Smooth muscle cell (in vitro differentiated cells): ENCODE results near the gene TARBP2. TPM values are rescaled to one million over a fixed set of nuclear protein-coding genes. Genes with fewer than 3 reads are reported as not detected.

ENCODE experiments used
- DNase-seq: peaks from one replicate; lab custom pipeline; 2025; ENCODE audit not compliant: unreplicated experiment; lab: John Stamatoyannopoulos, UW
- H2AFZ ChIP-seq: fragments of 200-600 bp; sonication (generic); 2 replicates; pipeline ENCODE4 v1.6.0; 2016; ENCODE audit warnings: antibody characterized with exemption, low read depth, mild to moderate bottlenecking
- H3F3A ChIP-seq: fragments of 200-600 bp; sonication (generic); 2 replicates; pipeline ENCODE4 v1.6.0; 2017; ENCODE audit warnings: antibody characterized with exemption, low read depth
- H3K27ac ChIP-seq: fragments of 200-600 bp; sonication (generic); 2 replicates; pipeline ENCODE4 v1.5.1; 2016; ENCODE audit warnings: low read depth, mild to moderate bottlenecking
- H3K27me3 ChIP-seq: fragments of 200-600 bp; sonication (generic); 2 replicates; pipeline ENCODE4 v1.6.1; 2016; ENCODE audit warnings: low read depth, mild to moderate bottlenecking
- H3K36me3 ChIP-seq: fragments of 200-600 bp; sonication (generic); 2 replicates; pipeline ENCODE4 v1.5.1; 2016; ENCODE audit warnings: low read depth
- H3K4me1 ChIP-seq: fragments of 200-600 bp; sonication (generic); 2 replicates; pipeline ENCODE4 v1.5.1; 2016; ENCODE audit warnings: low read depth
- H3K4me2 ChIP-seq: fragments of 200-600 bp; sonication (generic); 2 replicates; pipeline ENCODE4 v1.6.0; 2016; ENCODE audit warnings: mild to moderate bottlenecking
- H3K4me3 ChIP-seq: fragments of 200-600 bp; sonication (generic); 2 replicates; pipeline ENCODE4 v1.5.1; 2016; ENCODE audit warnings: mild to moderate bottlenecking
- H3K79me2 ChIP-seq: fragments of 200-600 bp; sonication (generic); 2 replicates; pipeline ENCODE4 v1.6.0; 2016; ENCODE audit warnings: low read depth, mild to moderate bottlenecking
- H3K9ac ChIP-seq: fragments of 200-600 bp; sonication (generic); 2 replicates; pipeline ENCODE4 v1.6.0; 2016; ENCODE audit warnings: low read depth
- H3K9me3 ChIP-seq: fragments of 200-600 bp; sonication (generic); replicated peaks from 2 replicates; pipeline ENCODE4 v1.5.1; 2016; ENCODE audit warnings: low read depth
- H4K20me1 ChIP-seq: fragments of 200-600 bp; sonication (generic); 2 replicates; pipeline ENCODE4 v1.6.0; 2016; ENCODE audit warnings: low read depth
- WGBS: methylation state at CpG from one replicate; pipeline ENCODE4 v1.1.7; 2016; ENCODE audit warnings: low lambda C conversion rate; 5-methylcytosine and 5-hydroxymethylcytosine counted together
- polyA plus RNA-seq: library from polyadenylated mRNA; unstranded; fragments of >200 nt; fragmentation: Nextera tagmentation; extraction: Ambion mirVana; gene quantifications from 2 replicates; pipeline ENCODE4 v1.2.1, GENCODE V29; 2016
- small RNA-seq: library from RNA; depleted of rRNA; stranded (forward); fragments of <200 nt; gene quantifications from one replicate; pipeline ENCODE3, GENCODE V24; 2014
- total RNA-seq: library from RNA; depleted of rRNA; stranded (reverse); fragments of >200 nt; gene quantifications from 2 replicates; pipeline ENCODE4 v1.2.3, GENCODE V29; 2014
- TF ChIP-seq, protein P1 (sequence below): fragments of 200-600 bp; sonication (generic); IDR thresholded peaks from 2 replicates; pipeline ENCODE4 v1.5.1; 2017; ENCODE audit warnings: borderline replicate concordance, mild to moderate bottlenecking, antibody characterized with exemption; ENCODE audit not compliant: insufficient read depth, poor library complexity, severe bottlenecking

Gene TARBP2
- total and polyA plus RNA-seq, 2 experiments from 2014 or later, result 31.8 to 47.5 TPM

DNA sequence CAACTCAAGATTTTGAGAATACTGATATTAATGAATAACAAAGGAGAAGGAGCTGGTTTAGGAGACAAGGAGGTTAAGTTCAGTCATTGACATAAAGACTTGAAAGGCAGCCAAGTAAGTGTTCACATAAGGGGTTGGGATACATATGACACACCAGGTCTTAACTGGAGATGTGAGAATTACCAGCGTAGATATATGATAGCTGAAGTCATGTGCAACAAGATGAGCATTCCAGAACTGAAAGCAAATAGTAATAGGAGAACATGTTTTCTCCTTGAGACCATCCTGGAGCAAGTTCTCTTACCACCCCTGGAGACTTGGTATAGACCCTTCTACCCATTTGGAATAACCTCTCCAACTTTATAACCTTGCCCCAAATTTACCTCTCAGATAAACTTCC lies 49.5 kb downstream of the TARBP2 start:
- Histone ChIP-seq H3F3A (no peaks in the 10 kb centered on the region), H3K4me3 (no peak overlapping the region), H3K79me2 (no peaks in the 10 kb centered on the region), H3K4me2 (no peak overlapping the region), H3K4me1 (peaks cover 5% of the 10 kb centered on the region), H3K9ac (no peak overlapping the region), H4K20me1 (no peaks in the 10 kb centered on the region), H3K9me3 (no peaks in the 10 kb centered on the region), H3K27me3 (no peaks in the 10 kb centered on the region), H2AFZ (no peak overlapping the region), H3K36me3 (no peaks in the 10 kb centered on the region), H3K27ac (no peak overlapping the region)
- DNase-seq, result no peak
- 100% methylated on average over 1 of the region's 1 CpG for WGBS
- TF ChIP-seq, protein P1, sequence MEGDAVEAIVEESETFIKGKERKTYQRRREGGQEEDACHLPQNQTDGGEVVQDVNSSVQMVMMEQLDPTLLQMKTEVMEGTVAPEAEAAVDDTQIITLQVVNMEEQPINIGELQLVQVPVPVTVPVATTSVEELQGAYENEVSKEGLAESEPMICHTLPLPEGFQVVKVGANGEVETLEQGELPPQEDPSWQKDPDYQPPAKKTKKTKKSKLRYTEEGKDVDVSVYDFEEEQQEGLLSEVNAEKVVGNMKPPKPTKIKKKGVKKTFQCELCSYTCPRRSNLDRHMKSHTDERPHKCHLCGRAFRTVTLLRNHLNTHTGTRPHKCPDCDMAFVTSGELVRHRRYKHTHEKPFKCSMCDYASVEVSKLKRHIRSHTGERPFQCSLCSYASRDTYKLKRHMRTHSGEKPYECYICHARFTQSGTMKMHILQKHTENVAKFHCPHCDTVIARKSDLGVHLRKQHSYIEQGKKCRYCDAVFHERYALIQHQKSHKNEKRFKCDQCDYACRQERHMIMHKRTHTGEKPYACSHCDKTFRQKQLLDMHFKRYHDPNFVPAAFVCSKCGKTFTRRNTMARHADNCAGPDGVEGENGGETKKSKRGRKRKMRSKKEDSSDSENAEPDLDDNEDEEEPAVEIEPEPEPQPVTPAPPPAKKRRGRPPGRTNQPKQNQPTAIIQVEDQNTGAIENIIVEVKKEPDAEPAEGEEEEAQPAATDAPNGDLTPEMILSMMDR, result no peak

GRCh38 chr12:53551889-53552291 lies 50.8 kb downstream of the TARBP2 start:
- DNase-seq, result no peak
- WGBS, result 81% methylated on average over 2 of the region's 2 CpGs
- peaks cover 5% of the 10 kb centered on the region for H3K4me1 ChIP-seq
- H3K4me3 ChIP-seq, result no peak overlapping the region
- H3F3A ChIP-seq, result no peaks in the 10 kb centered on the region
- no peak overlapping the region for H3K4me2 ChIP-seq
- no peak overlapping the region for H2AFZ ChIP-seq
- H3K27ac ChIP-seq, result no peak overlapping the region
- no peaks in the 10 kb centered on the region for H3K27me3 ChIP-seq
- no peaks in the 10 kb centered on the region for H3K79me2 ChIP-seq
- no peaks in the 10 kb centered on the region for H3K36me3 ChIP-seq
- H3K9ac ChIP-seq, result no peak overlapping the region
- no peaks in the 10 kb centered on the region for H4K20me1 ChIP-seq
- TF ChIP-seq, protein P1, result no peak
- H3K9me3 ChIP-seq, result no peaks in the 10 kb centered on the region

GRCh38 chr12:53552361-53553327 lies 51.6 kb downstream of the TARBP2 start:
- no peaks in the 10 kb centered on the region for H4K20me1 ChIP-seq
- 93% methylated on average over 14 of the region's 14 CpGs for WGBS

More at GRCh38 chr12:53552361-53553327, 51.6 kb downstream of the TARBP2 start:
- Histone ChIP-seq H3K4me1 (peaks cover 5% of the 10 kb centered on the region), H3K9ac (no peak overlapping the region), H3K27ac (no peak overlapping the region), H3F3A (no peaks in the 10 kb centered on the region), H3K79me2 (no peaks in the 10 kb centered on the region), H3K9me3 (no peaks in the 10 kb centered on the region), H3K27me3 (no peaks in the 10 kb centered on the region), H3K4me2 (no peak overlapping the region), H2AFZ (no peak overlapping the region), H3K36me3 (no peaks in the 10 kb centered on the region), H3K4me3 (no peak overlapping the region)
- TF ChIP-seq, protein P1, result no peak
- no peak for DNase-seq

Small RNAs within 50 kb of the gene (small RNA-seq; reads per million reads assigned to genes)
- 0.26 reads per million, percentile 2 among the genes with 10 or more reads in this experiment for gene AC023509.3

Other genes with a start within 250 kb of the TARBP2 start
- gene ESPL1, start 233.0 kb upstream of the TARBP2 start, total RNA-seq, result 3.1 and 4.7 TPM in 2 replicates
- gene ESPL1, start 233.0 kb upstream of the TARBP2 start, polyA plus RNA-seq, result 2.0 and 3.5 TPM in 2 replicates
- 416 and 464 TPM in 2 replicates for gene PFDN5, start 205.7 kb upstream of the TARBP2 start, total RNA-seq
- gene PFDN5, start 205.7 kb upstream of the TARBP2 start, polyA plus RNA-seq, result 523 and 540 TPM in 2 replicates
- 30.8 and 39.1 TPM in 2 replicates for gene MYG1, start 201.6 kb upstream of the TARBP2 start, total RNA-seq
- 56.9 and 60.9 TPM in 2 replicates for gene MYG1, start 201.6 kb upstream of the TARBP2 start, polyA plus RNA-seq
- 56.8 and 57.3 TPM in 2 replicates for gene AAAS, start 179.7 kb upstream of the TARBP2 start, total RNA-seq
- 58.3 and 65.7 TPM in 2 replicates for gene AAAS, start 179.7 kb upstream of the TARBP2 start, polyA plus RNA-seq
- 0.04 and 0.40 TPM in 2 replicates for gene SP7, start 164.9 kb upstream of the TARBP2 start, total RNA-seq
- gene SP7, start 164.9 kb upstream of the TARBP2 start, polyA plus RNA-seq, result 0.38 TPM in 1 of 2 replicates, not detected in the other
- 48.6 and 51.5 TPM in 2 replicates for gene SP1, start 121.1 kb upstream of the TARBP2 start, total RNA-seq
- gene SP1, start 121.1 kb upstream of the TARBP2 start, polyA plus RNA-seq, result 10.1 and 10.2 TPM in 2 replicates
- gene AMHR2, start 77.4 kb upstream of the TARBP2 start, total RNA-seq, result not detected in 2 replicates
- 0.49 TPM in 1 of 2 replicates, not detected in the other for gene AMHR2, start 77.4 kb upstream of the TARBP2 start, polyA plus RNA-seq
- gene PRR13, start 59.5 kb upstream of the TARBP2 start, total RNA-seq, result 45.7 and 65.3 TPM in 2 replicates
- 176 and 181 TPM in 2 replicates for gene PRR13, start 59.5 kb upstream of the TARBP2 start, polyA plus RNA-seq
- gene PCBP2, start 49.2 kb upstream of the TARBP2 start, total RNA-seq, result 229 and 306 TPM in 2 replicates
- 90.8 and 128 TPM in 2 replicates for gene PCBP2, start 49.2 kb upstream of the TARBP2 start, polyA plus RNA-seq
- 11.9 and 34.6 TPM in 2 replicates for gene MAP3K12, start 1.8 kb upstream of the TARBP2 start, total RNA-seq
- gene MAP3K12, start 1.8 kb upstream of the TARBP2 start, polyA plus RNA-seq, result 15.1 and 25.3 TPM in 2 replicates
- not detected in 2 replicates for gene NPFF, start 6.2 kb downstream of the TARBP2 start, total RNA-seq
- gene NPFF, start 6.2 kb downstream of the TARBP2 start, polyA plus RNA-seq, result 0.38 and 2.6 TPM in 2 replicates
- 19.9 and 28.5 TPM in 2 replicates for gene ATF7, start 125.1 kb downstream of the TARBP2 start, total RNA-seq
- gene ATF7, start 125.1 kb downstream of the TARBP2 start, polyA plus RNA-seq, result 15.2 and 19.0 TPM in 2 replicates
- gene ATP5MC2, start 174.8 kb downstream of the TARBP2 start, total RNA-seq, result 238 and 261 TPM in 2 replicates
- gene ATP5MC2, start 174.8 kb downstream of the TARBP2 start, polyA plus RNA-seq, result 312 and 320 TPM in 2 replicates
- gene CALCOCO1, start 226.2 kb downstream of the TARBP2 start, total RNA-seq, result 52.0 and 56.6 TPM in 2 replicates
- gene CALCOCO1, start 226.2 kb downstream of the TARBP2 start, polyA plus RNA-seq, result 46.5 and 59.5 TPM in 2 replicates